ENCODE measurements around the gene CMTM3. TPM values are rescaled to one million over a fixed set of nuclear protein-coding genes. Genes with fewer than 3 reads are reported as not detected.

The CMTM3 gene
- total RNA-seq, 1 donor from 2014 or later, result 62.4 TPM

- no peaks in the 10 kb centered on the region for H4K20me1 ChIP-seq (ENCODE audit: insufficient read depth, low read length)
- no peaks in the 10 kb centered on the region for H3K79me2 ChIP-seq (ENCODE audit: insufficient read depth, low read length)
- H3K4me3 ChIP-seq (ENCODE audit: insufficient read depth, low read depth, low read length), result no peak overlapping the region
- H3K9ac ChIP-seq (ENCODE audit: low read length), result no peak overlapping the region
- H3K4me1 Mint-ChIP-seq (ENCODE audit: low read depth, unreplicated experiment), result peaks cover 6% of the 10 kb centered on the region
- no peaks in the 10 kb centered on the region for H3K27me3 Mint-ChIP-seq (ENCODE audit: low read depth, unreplicated experiment)
- no peak overlapping the region for H3K27ac Mint-ChIP-seq (ENCODE audit: unreplicated experiment)
- no peaks in the 10 kb centered on the region for H3K9me3 Mint-ChIP-seq (ENCODE audit: unreplicated experiment)
- H2AFZ ChIP-seq (ENCODE audit: low read depth, low read length), result no peak overlapping the region
- H3K27ac ChIP-seq (ENCODE audit: low read depth, low read length), result no peak overlapping the region
- no peaks in the 10 kb centered on the region for H3K36me3 ChIP-seq (ENCODE audit: insufficient read depth, low read length)
- H3K4me1 ChIP-seq (ENCODE audit: insufficient read depth, low read length), result peaks cover 5% of the 10 kb centered on the region
- no peak overlapping the region for H3K4me3 Mint-ChIP-seq (ENCODE audit: unreplicated experiment)
- no peaks in the 10 kb centered on the region for H3K36me3 Mint-ChIP-seq (ENCODE audit: low read depth, unreplicated experiment)
- FAIRE-seq (no peak), DNase-seq (ENCODE audit: low read depth) (no peak)
- no peak overlapping the region for H3K4me2 ChIP-seq (ENCODE audit: low read length)
- TF ChIP-seq EZH2 (IDR thresholded peaks at IDR 0.05; ENCODE audit: insufficient read depth, low read length) (no peak), CTCF (IDR thresholded peaks at IDR 0.05; ENCODE audit: insufficient read depth, low read depth, low read length) (no peak)
- no peaks in the 10 kb centered on the region for H3K27me3 ChIP-seq (ENCODE audit: insufficient read depth, low read length)
- no peaks in the 10 kb centered on the region for H3K9me3 ChIP-seq (ENCODE audit: insufficient read depth, low read depth, low read length)
Observed at GRCh38 chr16:66640724-66641314, 36.3 kb downstream of the CMTM3 start.

- H4K20me1 ChIP-seq (ENCODE audit: insufficient read depth, low read length), result no peaks in the 10 kb centered on the region
- peaks cover 6% of the 10 kb centered on the region for H3K4me1 Mint-ChIP-seq (ENCODE audit: low read depth, unreplicated experiment)
Observed at GRCh38 chr16:66641387-66641786, 36.9 kb downstream of the CMTM3 start.

More at GRCh38 chr16:66641387-66641786, 36.9 kb downstream of the CMTM3 start:
- H3K9ac ChIP-seq (ENCODE audit: low read length), result no peak overlapping the region
- no peaks in the 10 kb centered on the region for H3K36me3 Mint-ChIP-seq (ENCODE audit: low read depth, unreplicated experiment)
- FAIRE-seq, result no peak
- H3K4me3 Mint-ChIP-seq (ENCODE audit: unreplicated experiment), result no peak overlapping the region
- no peak overlapping the region for H3K4me2 ChIP-seq (ENCODE audit: low read length)
- H3K36me3 ChIP-seq (ENCODE audit: insufficient read depth, low read length), result no peaks in the 10 kb centered on the region
- no peaks in the 10 kb centered on the region for H3K27me3 Mint-ChIP-seq (ENCODE audit: low read depth, unreplicated experiment)
- no peak for DNase-seq (ENCODE audit: low read depth)
- H3K27ac ChIP-seq (ENCODE audit: low read depth, low read length), result no peak overlapping the region
- no peak overlapping the region for H2AFZ ChIP-seq (ENCODE audit: low read depth, low read length)
- H3K27me3 ChIP-seq (ENCODE audit: insufficient read depth, low read length), result no peaks in the 10 kb centered on the region
- H3K9me3 ChIP-seq (ENCODE audit: insufficient read depth, low read depth, low read length), result no peaks in the 10 kb centered on the region
- no peaks in the 10 kb centered on the region for H3K79me2 ChIP-seq (ENCODE audit: insufficient read depth, low read length)
- no peak overlapping the region for H3K4me3 ChIP-seq (ENCODE audit: insufficient read depth, low read depth, low read length)
- H3K27ac Mint-ChIP-seq (ENCODE audit: unreplicated experiment), result no peak overlapping the region
- H3K4me1 ChIP-seq (ENCODE audit: insufficient read depth, low read length), result peaks cover 5% of the 10 kb centered on the region
- no peaks in the 10 kb centered on the region for H3K9me3 Mint-ChIP-seq (ENCODE audit: unreplicated experiment)
- TF ChIP-seq CTCF (IDR thresholded peaks at IDR 0.05; ENCODE audit: insufficient read depth, low read depth, low read length) (no peak), EZH2 (IDR thresholded peaks at IDR 0.05; ENCODE audit: insufficient read depth, low read length) (no peak)

Data from astrocyte (in vitro differentiated cells and primary cell).